PC-9 (cell line): ENCODE results near the gene MYBBP1A. TPM values are rescaled to one million over a fixed set of nuclear protein-coding genes. Genes with fewer than 3 reads are reported as not detected.

Source experiments
- BruUV-seq: library from RNA; stranded (reverse); fragments of 400-500 nt; replicated peaks from 2 replicates; lab custom pipeline; 2021; lab: Mats Ljungman, UMichigan
- CTCF ChIA-PET: fragments of 300-600 bp; sonication (Branson Sonifier 250); formaldehyde crosslinking; loops from one replicate; lab custom pipeline; 2022; ENCODE audit warnings: antibody characterized with exemption; lab: Charles Lee
- POLR2A ChIA-PET: fragments of 300-600 bp; sonication (Branson Sonifier 250); formaldehyde crosslinking; loops from one replicate; lab custom pipeline; 2022; ENCODE audit warnings: antibody characterized with exemption; ENCODE audit not compliant: unreplicated experiment; lab: Charles Lee
- DNase-seq, 2 experiments: peaks; one replicate each; pipeline versions ENCODE4 v3.0.0 to v3.0.0-alpha.2; 2015 to 2022; ENCODE audit warnings: mixed read lengths in 1 of 2
- H2AFZ ChIP-seq: fragments of 200-600 bp; sonication (generic); 2 replicates; pipeline ENCODE4 v1.8.1; 2017; ENCODE audit warnings: antibody characterized with exemption
- H3F3A ChIP-seq: fragments of 200-600 bp; sonication (generic); 2 replicates; pipeline ENCODE4 v1.8.1; 2017; ENCODE audit warnings: antibody characterized with exemption, mild to moderate bottlenecking, low read depth; ENCODE audit not compliant: insufficient read depth
- H3K27ac ChIP-seq: fragments of 200-600 bp; sonication (generic); 2 replicates; pipeline ENCODE4 v1.6.1; 2016; ENCODE audit warnings: mixed run types
- H3K27me3 ChIP-seq: fragments of 200-600 bp; sonication (generic); 2 replicates; pipeline ENCODE4 v1.6.1; 2016; ENCODE audit warnings: low read depth, mixed run types; ENCODE audit not compliant: insufficient read depth
- H3K36me3 ChIP-seq: fragments of 200-600 bp; sonication (generic); 2 replicates; pipeline ENCODE4 v1.6.1; 2016; ENCODE audit warnings: low read depth, mixed run types
- H3K4me1 ChIP-seq: fragments of 200-600 bp; sonication (generic); replicated peaks from 2 replicates; pipeline ENCODE4 v1.6.1; 2016; ENCODE audit warnings: mixed run types; ENCODE audit not compliant: insufficient read depth
- H3K4me2 ChIP-seq: fragments of 200-600 bp; sonication (generic); 2 replicates; pipeline ENCODE4 v1.6.1; 2017; ENCODE audit warnings: mixed run types
- H3K4me3 ChIP-seq: fragments of 200-600 bp; sonication (generic); 2 replicates; pipeline ENCODE4 v1.6.1; 2016; ENCODE audit warnings: mixed run types
- H3K79me2 ChIP-seq: fragments of 200-600 bp; sonication (generic); 2 replicates; pipeline ENCODE4 v1.6.1; 2017; ENCODE audit warnings: low read depth, mixed run types
- H3K9me2 ChIP-seq: fragments of 200-600 bp; sonication (generic); 2 replicates; pipeline ENCODE4 v1.8.1; 2017; ENCODE audit warnings: mild to moderate bottlenecking; ENCODE audit not compliant: insufficient read depth
- H3K9me3 ChIP-seq: fragments of 200-600 bp; sonication (generic); 2 replicates; pipeline ENCODE4 v1.8.1; 2016; ENCODE audit warnings: low read depth; ENCODE audit not compliant: insufficient read depth
- H4K20me1 ChIP-seq: fragments of 200-600 bp; sonication (generic); 2 replicates; pipeline ENCODE4 v1.8.1; 2017; ENCODE audit not compliant: insufficient read depth
- EZH2 ChIP-seq: fragments of 200-600 bp; sonication (generic); IDR thresholded peaks from 2 replicates; pipeline ENCODE4 v1.8.0; 2017; ENCODE audit warnings: antibody characterized with exemption, low read depth
- intact Hi-C: fragments of 100-400 bp; cut with micrococcal nuclease; formaldehyde crosslinking; loops from one replicate; pipeline ENCODE4 v1.10.0; 2022; ENCODE audit not compliant: unreplicated experiment
- total RNA-seq: library from RNA; stranded (reverse); gene quantifications from 2 replicates; pipeline ENCODE4 v1.2.3, GENCODE V29; 2021
- TF ChIP-seq, protein P1 (sequence below): fragments of 200-600 bp; sonication (generic); conservative IDR thresholded peaks from 2 replicates; pipeline ENCODE4 v1.6.1; 2017; ENCODE audit warnings: mixed run types, antibody characterized with exemption, mild to moderate bottlenecking, moderate library complexity

The MYBBP1A gene
- total RNA-seq, 1 experiment from 2014 or later = 89.1 TPM

DNA sequence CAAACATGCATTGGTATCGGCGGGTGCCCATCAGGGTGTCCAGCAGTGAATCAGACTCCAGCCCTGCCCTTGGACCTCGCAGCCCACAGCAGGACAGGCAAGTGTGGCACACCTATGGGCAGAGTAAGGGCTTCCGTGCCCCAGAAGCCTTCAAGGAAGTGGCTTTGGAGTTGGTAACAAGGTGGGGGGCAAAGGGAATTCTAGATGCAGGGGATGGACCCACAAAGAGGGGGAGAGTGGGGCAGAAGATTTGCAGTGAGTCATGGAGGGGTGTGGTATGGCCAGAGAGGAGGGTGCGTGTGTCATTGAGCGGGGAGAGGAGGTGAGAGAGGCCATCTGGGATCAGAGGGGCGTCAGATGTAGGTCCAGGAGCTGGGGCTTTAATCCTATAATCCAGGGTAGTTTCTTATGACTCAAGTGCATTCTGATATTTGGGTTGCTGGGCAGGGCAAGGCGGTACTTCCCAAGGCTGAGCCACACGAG is 65.0 kb downstream of the MYBBP1A start:
- DNase-seq = peak; percentile 67 to 87
- Histone ChIP-seq H3K79me2 (no peaks in the 10 kb centered on the region; the same call in none of the 2 replicates), H3K4me2 (peak overlapping the region; percentile 57), H3K27ac (peak overlapping the region; percentile 97), H3K36me3 (no peaks in the 10 kb centered on the region), H3K9me3 (no peaks in the 10 kb centered on the region), H3F3A (peaks cover 65% of the 10 kb centered on the region), H3K4me3 (no peak overlapping the region; the same call in 1 of the 2 replicates), H2AFZ (no peak overlapping the region), H3K9me2 (no peaks in the 10 kb centered on the region), H3K4me1 (peaks cover 68% of the 10 kb centered on the region), H4K20me1 (no peaks in the 10 kb centered on the region), H3K27me3 (no peaks in the 10 kb centered on the region)
- TF ChIP-seq EZH2 = no peak
- TF ChIP-seq, protein P1, sequence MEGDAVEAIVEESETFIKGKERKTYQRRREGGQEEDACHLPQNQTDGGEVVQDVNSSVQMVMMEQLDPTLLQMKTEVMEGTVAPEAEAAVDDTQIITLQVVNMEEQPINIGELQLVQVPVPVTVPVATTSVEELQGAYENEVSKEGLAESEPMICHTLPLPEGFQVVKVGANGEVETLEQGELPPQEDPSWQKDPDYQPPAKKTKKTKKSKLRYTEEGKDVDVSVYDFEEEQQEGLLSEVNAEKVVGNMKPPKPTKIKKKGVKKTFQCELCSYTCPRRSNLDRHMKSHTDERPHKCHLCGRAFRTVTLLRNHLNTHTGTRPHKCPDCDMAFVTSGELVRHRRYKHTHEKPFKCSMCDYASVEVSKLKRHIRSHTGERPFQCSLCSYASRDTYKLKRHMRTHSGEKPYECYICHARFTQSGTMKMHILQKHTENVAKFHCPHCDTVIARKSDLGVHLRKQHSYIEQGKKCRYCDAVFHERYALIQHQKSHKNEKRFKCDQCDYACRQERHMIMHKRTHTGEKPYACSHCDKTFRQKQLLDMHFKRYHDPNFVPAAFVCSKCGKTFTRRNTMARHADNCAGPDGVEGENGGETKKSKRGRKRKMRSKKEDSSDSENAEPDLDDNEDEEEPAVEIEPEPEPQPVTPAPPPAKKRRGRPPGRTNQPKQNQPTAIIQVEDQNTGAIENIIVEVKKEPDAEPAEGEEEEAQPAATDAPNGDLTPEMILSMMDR = no peak
- ChIA-PET CTCF (interaction anchor here (0.6 to 1.5 kb wide), 3 partner anchors 14 to 444 kb away, joined by 4 to 8 read pairs (median 4); no protein-coding TSS in a partner anchor), POLR2A (interaction anchor here (0.5 to 0.6 kb wide), 3 partner anchors 14 to 260 kb away, joined by 3 to 6 read pairs (median 5); no protein-coding TSS in a partner anchor)
- intact Hi-C loops = loop anchor here (1.0 kb wide), 1 partner anchor 31 kb away; no protein-coding TSS in a partner anchor
- no TSS peak for BruUV-seq

DNA sequence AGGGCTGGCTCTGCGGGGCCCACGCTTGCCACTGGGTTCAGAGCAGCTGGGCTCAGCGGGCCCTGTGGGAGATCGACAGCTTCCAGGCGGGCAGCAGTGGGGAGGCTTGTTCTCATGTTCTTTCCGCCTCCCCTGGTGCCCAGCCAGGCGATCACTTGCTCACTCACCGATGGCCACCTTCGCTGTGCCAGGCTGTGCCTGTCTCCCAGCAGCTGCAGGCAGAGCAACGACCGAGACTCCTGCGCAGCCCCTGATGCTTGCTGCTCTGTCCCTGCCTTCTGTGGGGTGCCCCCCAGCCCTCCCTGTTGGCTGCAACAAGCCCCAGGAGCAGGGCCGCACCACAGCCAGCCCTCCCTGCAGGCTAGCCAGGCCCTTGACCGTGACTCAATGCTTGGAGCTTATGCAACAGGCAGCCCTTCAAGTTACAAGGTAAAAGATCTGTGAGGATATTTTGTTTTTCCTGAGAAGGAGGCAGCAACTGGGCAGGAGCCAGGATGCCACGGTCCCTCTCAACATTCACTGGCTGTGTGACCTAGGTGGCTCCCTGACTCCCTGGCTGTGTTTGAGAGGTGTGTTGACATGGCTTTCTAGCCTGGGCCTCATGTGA is 66.1 kb downstream of the MYBBP1A start:
- BruUV-seq = no TSS peak
- CTCF ChIA-PET = no interaction called here
- no peak for TF ChIP-seq EZH2
- TF ChIP-seq, protein P1 = no peak
- Histone ChIP-seq H3K27ac (peak overlapping the region; percentile 97), H3K9me3 (no peaks in the 10 kb centered on the region), H3K9me2 (no peaks in the 10 kb centered on the region), H3K79me2 (no peaks in the 10 kb centered on the region; the same call in 1 of the 2 replicates), H3K4me3 (peak overlapping the region; percentile 16; the same call in 1 of the 2 replicates), H3F3A (peaks cover 71% of the 10 kb centered on the region), H2AFZ (no peak overlapping the region), H3K27me3 (no peaks in the 10 kb centered on the region), H3K36me3 (no peaks in the 10 kb centered on the region), H3K4me1 (peaks cover 79% of the 10 kb centered on the region), H4K20me1 (no peaks in the 10 kb centered on the region), H3K4me2 (peak overlapping the region; percentile 57)
- POLR2A ChIA-PET = no interaction called here
- intact Hi-C loops = no loop called here
- peak; percentile 41 to 83 for DNase-seq

Other genes with a start within 250 kb of the MYBBP1A start
- gene UBE2G1, start 188.7 kb downstream of the MYBBP1A start, total RNA-seq = 104 and 111 TPM in 2 replicates
- gene SPNS3, start 121.4 kb downstream of the MYBBP1A start, total RNA-seq = 14.8 and 15.9 TPM in 2 replicates
- gene SPNS2, start 56.5 kb downstream of the MYBBP1A start, total RNA-seq = 25.7 and 33.8 TPM in 2 replicates
- gene GGT6, start 5.2 kb upstream of the MYBBP1A start, total RNA-seq = 3.7 and 7.5 TPM in 2 replicates
- not detected in 2 replicates for gene SMTNL2, start 29.1 kb upstream of the MYBBP1A start, total RNA-seq
- 1.8 and 2.8 TPM in 2 replicates for gene ALOX15, start 86.3 kb upstream of the MYBBP1A start, total RNA-seq
- 99.6 and 106 TPM in 2 replicates for gene PELP1, start 148.8 kb upstream of the MYBBP1A start, total RNA-seq
- 79.7 and 110 TPM in 2 replicates for gene ARRB2, start 155.2 kb upstream of the MYBBP1A start, total RNA-seq
- gene MED11, start 176.0 kb upstream of the MYBBP1A start, total RNA-seq = 19.6 and 19.7 TPM in 2 replicates
- gene ZMYND15, start 184.4 kb upstream of the MYBBP1A start, total RNA-seq = 2.3 and 5.4 TPM in 2 replicates
- 52.4 and 60.2 TPM in 2 replicates for gene CXCL16, start 184.5 kb upstream of the MYBBP1A start, total RNA-seq
- not detected in 2 replicates for gene TM4SF5, start 216.5 kb upstream of the MYBBP1A start, total RNA-seq
- 3.6 and 4.1 TPM in 2 replicates for gene VMO1, start 231.0 kb upstream of the MYBBP1A start, total RNA-seq
- not detected in 2 replicates for gene GLTPD2, start 233.6 kb upstream of the MYBBP1A start, total RNA-seq
- gene PSMB6, start 240.8 kb upstream of the MYBBP1A start, total RNA-seq = 214 and 326 TPM in 2 replicates